Stimulated activated CD8-positive, alpha-beta memory T cell treated with anti-CD3 and anti-CD28 coated beads, Interleukin-4, amount 100 ng/mL, for 24 hours (primary cell): Measurements from ENCODE around the gene ZNF14.
"Not testable (repeated sequence)": the region's sequence is repeated elsewhere in the genome, so short reads cannot be mapped to it uniquely, and the experiment has no call there.

Experiments
- DNase-seq: peaks from one replicate; pipeline ENCODE4 v3.0.0-alpha.2; 2020; ENCODE audit warnings: low read depth

The ZNF14 gene

GRCh38 chr19:19687090-19687489 is 45.8 kb downstream of the ZNF14 start:
- DNase-seq: no peak

DNA sequence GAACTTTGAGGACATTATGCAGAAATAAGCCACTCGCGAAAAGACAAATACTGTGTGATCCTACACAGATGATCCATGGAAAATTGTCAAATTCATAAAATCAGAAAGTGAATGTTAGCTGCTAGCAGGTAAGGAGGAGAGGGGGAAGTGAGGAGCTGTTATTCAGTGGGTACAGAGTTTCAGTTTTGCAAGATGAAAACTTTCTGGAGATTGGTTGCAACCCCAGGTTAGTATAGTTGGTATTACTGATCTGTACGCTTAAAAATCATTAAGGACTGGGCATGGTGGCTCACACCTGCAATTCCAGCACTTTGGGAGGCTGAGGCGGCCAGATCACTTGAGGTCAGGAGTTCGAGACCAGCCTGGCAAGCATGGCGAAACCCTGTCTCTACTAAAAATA is 46.3 kb downstream of the ZNF14 start:
- DNase-seq: no peak

DNA sequence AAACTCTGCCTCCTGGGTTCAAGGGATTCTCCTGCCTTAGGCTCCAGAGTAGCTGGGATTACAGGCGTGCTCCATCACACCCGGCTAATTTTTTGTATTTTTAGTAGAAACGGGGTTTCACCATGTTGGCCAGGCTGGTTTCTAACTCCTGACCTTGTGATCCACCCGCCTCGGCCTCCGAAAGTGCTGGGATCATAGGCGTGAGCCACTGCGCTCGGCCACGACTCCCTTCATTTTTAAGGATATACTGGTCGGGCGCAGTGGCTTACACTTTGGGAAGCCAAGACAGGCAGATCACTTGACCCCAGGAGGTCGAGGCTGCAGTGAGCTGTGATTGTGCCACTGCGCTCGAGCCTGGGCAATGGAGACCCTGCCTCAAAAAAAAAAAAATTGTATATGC is 46.8 kb downstream of the ZNF14 start:
- not testable (repeated sequence) for DNase-seq

GRCh38 chr19:19679176-19680073 is 53.5 kb downstream of the ZNF14 start:
- DNase-seq: no peak

GRCh38 chr19:19677579-19677978 is 55.3 kb downstream of the ZNF14 start:
- no peak for DNase-seq

DNA sequence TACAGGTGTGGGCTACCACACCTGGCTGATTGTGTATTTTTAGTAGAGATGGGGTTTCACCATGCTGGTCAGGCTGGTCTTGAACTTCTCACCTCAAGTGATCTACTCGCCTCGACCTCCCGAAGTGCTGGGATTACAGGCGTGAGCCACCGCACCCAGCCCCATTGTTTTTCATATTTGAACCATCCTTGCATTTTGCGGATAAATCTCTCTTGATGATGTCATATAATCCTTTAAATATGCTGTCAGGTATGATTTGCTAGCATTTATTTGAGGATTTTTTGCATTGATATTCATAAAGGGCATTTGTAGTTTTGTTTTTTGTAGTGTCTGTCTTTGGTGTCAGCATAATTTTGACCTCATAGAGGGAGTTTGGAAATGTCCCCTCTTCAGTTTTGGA is 58.6 kb downstream of the ZNF14 start:
- DNase-seq: no peak

DNA sequence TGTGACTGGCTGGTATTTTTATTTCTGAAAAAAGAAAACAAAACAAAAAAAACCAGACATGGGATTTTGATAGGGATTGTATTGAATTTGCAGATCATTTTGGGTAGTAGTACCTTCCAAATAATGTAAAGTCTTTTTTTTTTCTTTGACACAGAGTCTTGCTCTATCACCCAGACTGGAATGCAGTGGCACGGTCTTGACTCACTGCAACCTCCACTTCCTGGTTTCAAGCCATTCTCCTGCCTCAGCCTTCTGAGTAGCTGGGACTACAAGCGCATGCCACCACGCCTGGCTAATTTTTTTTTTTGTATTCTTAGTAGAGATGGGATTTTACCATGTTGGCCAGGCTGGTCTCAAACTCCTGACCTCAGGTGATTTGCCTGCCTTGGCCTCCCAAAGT is 60.1 kb downstream of the ZNF14 start:
- DNase-seq: no peak

GRCh38 chr19:19670070-19670551 is 62.8 kb downstream of the ZNF14 start:
- DNase-seq: no peak

DNA sequence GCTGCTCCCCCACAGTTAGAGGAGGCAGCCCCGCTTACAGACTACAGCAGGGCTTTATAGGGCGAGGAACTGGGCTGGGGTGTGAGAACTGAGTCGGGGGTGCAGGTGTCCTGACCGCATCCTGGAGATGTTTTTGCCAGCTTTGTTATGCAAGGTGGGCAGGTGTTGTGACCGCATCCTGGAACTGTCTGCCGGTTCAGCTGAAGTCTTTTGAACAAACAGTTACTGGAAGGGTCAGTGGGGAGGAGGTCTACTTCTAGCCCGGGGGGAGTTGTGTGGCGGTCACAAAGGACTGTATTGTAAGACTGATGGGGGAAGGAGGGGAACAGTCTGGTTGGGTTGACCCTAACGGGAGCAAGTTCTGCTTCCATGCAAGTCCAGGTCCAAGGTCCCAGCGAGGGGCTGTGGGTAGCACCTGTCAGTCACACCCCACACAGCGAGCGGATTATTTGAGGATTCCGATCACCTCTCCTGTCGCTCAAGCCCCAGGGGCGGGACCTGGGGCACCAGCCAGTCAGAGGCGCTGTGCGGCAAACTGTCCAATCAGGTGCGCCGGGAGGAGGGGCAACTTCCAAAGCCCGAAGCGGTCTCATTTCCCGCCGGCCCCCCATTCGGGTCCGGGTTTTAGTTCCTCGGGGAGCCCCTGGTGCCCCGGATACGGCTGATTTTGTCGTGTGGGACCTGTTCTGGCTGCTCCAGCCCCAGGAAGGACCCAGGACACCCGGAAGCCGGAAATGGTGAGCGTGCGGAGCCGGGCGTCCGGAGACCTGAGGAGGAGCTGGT is 64.5 kb downstream of the ZNF14 start, which contains the start of gene ZNF101:
TSS of gene ZNF101 (plus strand) at position 610 of the 783 bp plus-strand sequence. CDS start at position 735, 125 bp downstream.
- DNase-seq: peak; percentile 95

- DNase-seq: not testable (repeated sequence)
Measured at GRCh38 chr19:19665420-19665948, 67.4 kb downstream of the ZNF14 start.

DNA sequence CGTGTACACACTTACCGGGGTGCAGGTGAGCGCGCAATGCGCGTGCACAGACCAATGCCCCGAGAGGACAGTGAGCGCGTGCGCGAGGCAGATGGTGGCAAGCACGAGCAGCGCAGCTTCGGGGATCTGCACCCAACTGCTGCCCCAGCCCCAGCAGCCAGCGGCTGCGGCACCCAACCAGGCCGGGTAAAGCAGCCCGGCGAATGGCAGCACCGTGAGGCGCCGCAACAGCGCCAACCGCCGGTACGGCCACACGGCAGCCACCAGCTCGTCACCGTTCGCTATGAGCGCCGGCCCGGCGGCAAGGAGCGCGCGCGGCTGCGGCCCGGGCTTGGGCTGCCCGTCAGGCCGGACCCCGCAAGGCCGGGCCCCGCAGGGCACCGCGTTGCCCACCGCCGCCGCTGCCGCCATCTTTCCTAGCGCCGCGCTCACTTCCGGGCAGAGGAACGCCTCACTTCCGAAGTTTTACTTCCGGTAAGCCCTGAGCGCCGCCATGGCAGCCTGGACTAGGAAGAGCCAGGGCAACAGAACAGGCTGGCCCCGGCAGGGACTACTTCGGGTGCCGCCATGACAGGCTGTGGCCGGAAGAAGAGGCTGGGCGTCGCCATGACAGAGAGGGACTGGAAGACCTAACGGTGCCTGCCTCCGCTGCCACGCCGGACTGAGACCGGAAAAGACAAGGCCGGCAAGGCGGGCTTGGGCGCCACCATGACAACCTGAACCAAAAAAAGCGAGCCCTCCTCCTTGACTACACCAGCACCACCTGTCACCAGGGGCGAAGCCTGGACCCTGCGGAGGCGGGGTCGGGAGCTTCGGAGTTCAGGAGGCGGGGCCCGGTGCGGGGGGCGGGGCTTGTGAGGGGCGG is 69.4 kb downstream of the ZNF14 start, which contains the start of gene ATP13A1:
TSS of gene ATP13A1 (minus strand) at position 421 of the 865 bp plus-strand sequence. CDS start at position 411, 10 bp downstream.
- peak; percentile 86 for DNase-seq

- no peak for DNase-seq
Measured at GRCh38 chr19:19662871-19663255, 70.0 kb downstream of the ZNF14 start.

- DNase-seq: no peak
Measured at GRCh38 chr19:19662344-19662743, 70.6 kb downstream of the ZNF14 start.

- no peak for DNase-seq
Measured at GRCh38 chr19:19661675-19662251, 71.1 kb downstream of the ZNF14 start.

DNA sequence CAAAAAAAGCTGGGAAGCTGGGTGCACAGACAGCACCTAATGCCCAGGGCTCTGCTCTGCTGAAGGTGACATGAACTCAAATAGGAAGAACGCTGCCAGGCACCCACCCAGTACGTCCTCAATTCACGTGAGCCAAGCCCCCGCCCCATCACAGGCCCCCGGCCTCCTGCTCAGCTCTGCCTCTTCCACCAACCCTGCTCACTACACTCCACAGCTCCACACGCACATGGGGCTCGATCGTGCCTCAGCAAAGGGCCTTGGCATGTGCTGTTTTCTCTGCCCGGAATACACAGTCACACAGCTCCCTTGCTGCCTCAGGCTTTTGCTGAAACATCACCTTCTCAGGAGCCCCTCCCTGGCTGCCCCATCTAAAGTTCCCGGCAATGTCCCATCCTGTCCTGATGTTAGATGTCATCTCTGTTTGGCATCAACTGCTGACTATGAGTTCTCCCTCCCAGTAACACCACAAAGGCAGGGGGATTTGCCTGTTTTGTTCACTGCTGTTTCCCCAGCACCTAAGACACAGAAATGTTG is 71.7 kb downstream of the ZNF14 start:
- no peak for DNase-seq
